GM20000 (cell line): ENCODE data around the gene FLT3.
A peak's percentile ranks its signal among the peaks of the same experiment; 100 is the strongest.

Experiments
- DNase-seq: peaks from one replicate; pipeline ENCODE4 v3.0.0; 2012; ENCODE audit warnings: low spot score
- TF ChIP-seq, protein P1 (sequence below): IDR thresholded peaks from 2 replicates; pipeline ENCODE4 v1.5.1; 2012; ENCODE audit warnings: mild to moderate bottlenecking, control low read depth; ENCODE audit errors: extremely low read depth, missing control alignments

Gene FLT3

GRCh38 chr13:27960362-27961226, 139.8 kb downstream of the FLT3 start:
- TF ChIP-seq, protein P1, sequence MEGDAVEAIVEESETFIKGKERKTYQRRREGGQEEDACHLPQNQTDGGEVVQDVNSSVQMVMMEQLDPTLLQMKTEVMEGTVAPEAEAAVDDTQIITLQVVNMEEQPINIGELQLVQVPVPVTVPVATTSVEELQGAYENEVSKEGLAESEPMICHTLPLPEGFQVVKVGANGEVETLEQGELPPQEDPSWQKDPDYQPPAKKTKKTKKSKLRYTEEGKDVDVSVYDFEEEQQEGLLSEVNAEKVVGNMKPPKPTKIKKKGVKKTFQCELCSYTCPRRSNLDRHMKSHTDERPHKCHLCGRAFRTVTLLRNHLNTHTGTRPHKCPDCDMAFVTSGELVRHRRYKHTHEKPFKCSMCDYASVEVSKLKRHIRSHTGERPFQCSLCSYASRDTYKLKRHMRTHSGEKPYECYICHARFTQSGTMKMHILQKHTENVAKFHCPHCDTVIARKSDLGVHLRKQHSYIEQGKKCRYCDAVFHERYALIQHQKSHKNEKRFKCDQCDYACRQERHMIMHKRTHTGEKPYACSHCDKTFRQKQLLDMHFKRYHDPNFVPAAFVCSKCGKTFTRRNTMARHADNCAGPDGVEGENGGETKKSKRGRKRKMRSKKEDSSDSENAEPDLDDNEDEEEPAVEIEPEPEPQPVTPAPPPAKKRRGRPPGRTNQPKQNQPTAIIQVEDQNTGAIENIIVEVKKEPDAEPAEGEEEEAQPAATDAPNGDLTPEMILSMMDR, result peak; percentile 61
- peak; percentile 83 for DNase-seq

GRCh38 chr13:27959976-27960361, 140.4 kb downstream of the FLT3 start:
- no peak for DNase-seq
- TF ChIP-seq, protein P1, result no peak

DNA sequence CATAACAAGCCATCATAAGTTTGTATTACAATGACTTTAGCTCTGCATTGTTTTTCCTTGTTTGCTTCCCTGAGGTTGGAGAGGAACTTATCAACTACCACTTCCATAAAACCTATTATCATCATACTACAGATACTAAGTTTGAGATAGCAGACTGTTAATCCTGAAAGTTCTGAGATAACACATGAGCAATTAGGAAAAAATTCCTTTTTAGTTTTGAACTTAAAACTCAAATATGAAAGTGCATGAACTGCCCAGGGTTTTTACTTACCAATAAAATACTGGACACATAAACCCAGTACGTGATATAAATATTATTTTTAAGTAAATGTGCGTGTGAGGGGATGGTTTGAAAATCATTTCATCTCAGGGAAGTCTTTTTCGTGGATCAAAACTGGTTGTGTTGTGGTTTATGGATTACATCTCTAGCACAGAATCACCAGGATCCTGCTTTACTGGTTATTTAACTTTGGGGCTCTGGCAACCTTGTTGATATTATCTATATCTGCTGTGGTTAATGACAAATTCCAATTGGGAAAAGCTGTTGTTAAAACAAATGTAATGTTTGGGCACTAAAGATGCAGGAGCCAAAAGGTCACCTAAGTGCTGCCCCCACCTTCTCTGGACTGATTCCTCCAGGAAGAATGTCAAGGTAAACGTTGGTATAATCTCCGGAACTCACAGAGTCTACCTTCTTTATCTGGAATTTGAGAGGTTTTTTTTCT, 143.6 kb downstream of the FLT3 start:
- TF ChIP-seq, protein P1, result no peak
- DNase-seq, result no peak

GRCh38 chr13:27955014-27955591, 145.3 kb downstream of the FLT3 start:
- peak; percentile 28 for DNase-seq
- TF ChIP-seq, protein P1, result no peak

GRCh38 chr13:27954406-27954851, 145.9 kb downstream of the FLT3 start:
- peak; percentile 55 for DNase-seq
- TF ChIP-seq, protein P1, result no peak

DNA sequence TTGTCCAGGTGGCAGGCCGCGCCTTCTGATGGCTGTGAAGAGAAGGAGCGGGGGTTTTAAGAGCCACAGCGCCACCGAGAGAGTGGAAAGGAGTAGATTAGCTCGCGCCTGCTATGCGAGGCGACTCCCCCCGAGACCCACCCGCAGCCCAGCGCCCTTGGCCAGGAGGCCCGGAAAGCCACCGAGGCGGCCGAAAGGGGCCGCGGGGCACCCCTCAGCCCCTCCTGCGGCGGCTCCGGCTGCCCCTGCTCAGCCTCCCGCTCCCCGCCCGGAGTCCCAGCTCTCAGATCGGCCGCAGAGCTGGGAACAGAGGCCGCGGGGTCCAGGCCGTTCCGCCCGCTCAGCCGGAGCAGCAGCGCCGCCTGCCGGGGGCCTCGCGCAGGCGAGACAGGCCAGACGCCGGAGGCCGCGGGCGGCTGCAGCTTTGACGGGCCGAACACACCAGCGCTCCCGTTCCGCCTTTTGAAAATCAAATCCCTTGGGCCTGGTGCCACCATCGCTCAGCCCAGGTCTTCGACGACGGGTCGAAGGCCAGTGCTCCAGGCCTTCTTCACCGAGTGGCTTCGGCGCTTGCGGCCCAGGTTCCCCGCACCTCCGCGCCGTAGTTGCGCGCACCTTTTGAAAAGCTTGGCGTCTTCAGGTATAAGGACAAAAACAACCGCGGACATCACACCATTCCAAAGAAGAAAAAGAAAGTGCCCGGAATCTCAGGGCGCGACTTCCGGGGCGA, 146.5 kb downstream of the FLT3 start:
- TF ChIP-seq, protein P1, result peak; percentile 99
- DNase-seq, result peak; percentile 94
